ENCODE results near the gene ARHGAP8. TPM values are rescaled to one million over a fixed set of nuclear protein-coding genes. Genes with fewer than 3 reads are reported as not detected.

ARHGAP8 gene
- total RNA-seq, 1 donor from 2014 or later, result not detected

GRCh38 chr22:44838316-44839016 is 86.1 kb downstream of the ARHGAP8 start:
- Histone ChIP-seq H3K27me3 (ENCODE audit: low read depth) (peaks cover 57% of the 10 kb centered on the region), H3K9me3 (replicated peaks) (peaks cover 32% of the 10 kb centered on the region), H3K27ac (replicated peaks) (no peak overlapping the region), H3K4me3 (no peak overlapping the region), H3K4me1 (no peaks in the 10 kb centered on the region), H3K36me3 (no peaks in the 10 kb centered on the region)
- no peak for DNase-seq
- no peak for TF ChIP-seq CTCF (IDR thresholded peaks at IDR 0.05; ENCODE audit: borderline replicate concordance)
- intact Hi-C loops (cut with micrococcal nuclease), result no loop called here

- no peak for TF ChIP-seq CTCF (IDR thresholded peaks at IDR 0.05; ENCODE audit: borderline replicate concordance)
- DNase-seq, result no peak
- intact Hi-C loops (cut with micrococcal nuclease), result no loop called here
- H3K27me3 ChIP-seq (ENCODE audit: low read depth), result peaks cover 57% of the 10 kb centered on the region
- H3K4me1 ChIP-seq, result no peaks in the 10 kb centered on the region
- no peaks in the 10 kb centered on the region for H3K36me3 ChIP-seq
- H3K4me3 ChIP-seq, result no peak overlapping the region
- H3K9me3 ChIP-seq (replicated peaks), result peaks cover 30% of the 10 kb centered on the region
- H3K27ac ChIP-seq (replicated peaks), result no peak overlapping the region
Measured at GRCh38 chr22:44839061-44839460, 86.7 kb downstream of the ARHGAP8 start.

GRCh38 chr22:44839721-44840120 is 87.3 kb downstream of the ARHGAP8 start:
- Histone ChIP-seq H3K4me1 (no peaks in the 10 kb centered on the region), H3K27me3 (ENCODE audit: low read depth) (peaks cover 57% of the 10 kb centered on the region), H3K27ac (replicated peaks) (no peak overlapping the region), H3K9me3 (replicated peaks) (peaks cover 30% of the 10 kb centered on the region), H3K36me3 (no peaks in the 10 kb centered on the region), H3K4me3 (no peak overlapping the region)
- DNase-seq, result no peak
- intact Hi-C loops (cut with micrococcal nuclease), result no loop called here
- no peak for TF ChIP-seq CTCF (IDR thresholded peaks at IDR 0.05; ENCODE audit: borderline replicate concordance)

- TF ChIP-seq CTCF (IDR thresholded peaks at IDR 0.05; ENCODE audit: borderline replicate concordance), result no peak
- H3K9me3 ChIP-seq (replicated peaks), result peaks cover 24% of the 10 kb centered on the region
- H3K27me3 ChIP-seq (ENCODE audit: low read depth), result peaks cover 57% of the 10 kb centered on the region
- H3K27ac ChIP-seq (replicated peaks), result no peak overlapping the region
- H3K4me1 ChIP-seq, result no peaks in the 10 kb centered on the region
- no peaks in the 10 kb centered on the region for H3K36me3 ChIP-seq
- intact Hi-C loops (cut with micrococcal nuclease), result no loop called here
- no peak for DNase-seq
- H3K4me3 ChIP-seq, result no peak overlapping the region
Measured at GRCh38 chr22:44840611-44841322, 88.4 kb downstream of the ARHGAP8 start.

- no peak for TF ChIP-seq CTCF (IDR thresholded peaks at IDR 0.05; ENCODE audit: borderline replicate concordance)
- H3K4me3 ChIP-seq, result no peak overlapping the region
Measured at GRCh38 chr22:44842417-44842816, 90.0 kb downstream of the ARHGAP8 start.

More at GRCh38 chr22:44842417-44842816, 90.0 kb downstream of the ARHGAP8 start:
- Histone ChIP-seq H3K4me1 (no peaks in the 10 kb centered on the region), H3K27ac (replicated peaks) (no peak overlapping the region), H3K36me3 (no peaks in the 10 kb centered on the region), H3K9me3 (replicated peaks) (peaks cover 15% of the 10 kb centered on the region), H3K27me3 (ENCODE audit: low read depth) (peaks cover 49% of the 10 kb centered on the region)
- DNase-seq, result no peak
- intact Hi-C loops (cut with micrococcal nuclease), result no loop called here
